ENCODE data around the gene ZCCHC2.

- TF ChIP-seq CTCF (IDR thresholded peaks at IDR 0.05): no peak
- TF ChIP-seq POLR2A (IDR thresholded peaks at IDR 0.05): no peak
Observed at GRCh38 chr18:62601871-62602270, 79.0 kb downstream of the ZCCHC2 start.

Measured in Peyer's patch (tissue), 4 donors.